K562 (cell line): Measurements from ENCODE around the gene SYVN1. TPM values are rescaled to one million over a fixed set of nuclear protein-coding genes. Genes with fewer than 3 reads are reported as not detected.
A peak's percentile ranks its signal among the peaks of the same experiment; 100 is the strongest.

Experiments used
- ATAC-seq: fragments of 200-7000 bp; cut with Tn5 transposase; 3 replicates; pipeline ENCODE4 v1.9.1; 2020; ENCODE audit warnings: moderate library complexity
- BruUV-seq: library from RNA; stranded (reverse); fragments of 400-500 nt; replicated peaks from 2 replicates; lab custom pipeline; 2021; lab: Mats Ljungman, UMichigan
- CTCF ChIA-PET: fragments of 300-600 bp; formaldehyde crosslinking; extraction: SDS; loops from one replicate; lab custom pipeline; 2021; ENCODE audit warnings: low intra/inter-chr PET ratio; lab: Yijun Ruan, JAX
- POLR2A ChIA-PET: fragments of 300-600, 350-650 bp; sonication (Branson Sonifier 250); formaldehyde crosslinking; extraction: SDS; loops from one replicate; lab custom pipeline; 2021; ENCODE audit warnings: antibody characterized with exemption, inconsistent platforms; lab: Yijun Ruan, JAX
- DNase-seq, 4 experiments: peaks; one replicate each; pipeline versions ENCODE4 v3.0.0 to v3.0.0-alpha.2; 2011 to 2018; ENCODE audit warnings: low spot score in 3 of 4, mixed read lengths in 3 of 4; ENCODE audit errors: extremely low read depth in 1 of 4
- FAIRE-seq: peaks from 2 replicates; lab custom pipeline; 2011; peaks lifted over from hg19 to GRCh38; lab: Jason Lieb, UNC
- H2AFZ ChIP-seq: 2 replicates; pipeline ENCODE4 v1.6.0; 2011; ENCODE audit warnings: low read depth, low read length, control low read depth, inconsistent platforms
- H3K27ac ChIP-seq: fragments of 200-600 bp; 3 replicates; pipeline ENCODE4 v1.8.0; 2011; ENCODE audit warnings: low read depth, mild to moderate bottlenecking, control low read depth, inconsistent platforms, low read length, moderate library complexity, mixed read lengths; ENCODE audit errors: extremely low read depth
- H3K27me3 ChIP-seq, 2 experiments: fragments of 300-600 bp in 1 of 2; 2 replicates in 1 of 2; 3 replicates in 1 of 2; pipeline versions ENCODE4 v1.6.0 to v1.8.0; 2011; ENCODE audit warnings: inconsistent platforms in 2 of 2, low read length in 2 of 2, mild to moderate bottlenecking in 1 of 2, mixed read lengths in 1 of 2, moderate library complexity in 1 of 2; ENCODE audit not compliant: control insufficient read depth in 2 of 2, insufficient read depth in 2 of 2
- H3K36me3 ChIP-seq: fragments of 300-600 bp; 3 replicates; pipeline ENCODE4 v1.8.0; 2011; ENCODE audit warnings: mild to moderate bottlenecking, low read length, inconsistent platforms; ENCODE audit not compliant: control insufficient read depth, insufficient read depth
- H3K4me1 ChIP-seq, 2 experiments: fragments of 200-600 bp in 1 of 2; replicated peaks in 1 of 2; 2 replicates in 1 of 2; 3 replicates in 1 of 2; pipeline versions ENCODE4 v1.5.1 to v1.8.0; 2011; ENCODE audit warnings: inconsistent platforms in 2 of 2, low read length in 2 of 2, mild to moderate bottlenecking in 1 of 2, mixed read lengths in 1 of 2, moderate library complexity in 1 of 2; ENCODE audit not compliant: control insufficient read depth in 2 of 2, insufficient read depth in 2 of 2
- H3K4me2 ChIP-seq: 2 replicates; pipeline ENCODE4 v1.6.1; 2011; ENCODE audit warnings: low read length, control low read depth, inconsistent platforms, mixed read lengths; ENCODE audit not compliant: insufficient read depth
- H3K4me3 ChIP-seq: fragments of 200-600 bp; sonication (generic), shearing (Covaris generic); 2 replicates; pipeline ENCODE4 v1.5.1; 2016; ENCODE audit warnings: control low read depth, inconsistent platforms
- H3K79me2 ChIP-seq: fragments of 200-600 bp; 3 replicates; pipeline ENCODE4 v1.8.0; 2011; ENCODE audit warnings: low read length, inconsistent platforms; ENCODE audit not compliant: control insufficient read depth, insufficient read depth
- H3K9ac ChIP-seq, 2 experiments: 2 replicates each; pipeline versions ENCODE4 v1.6.0 to v1.6.1; 2011; ENCODE audit warnings: low read depth in 2 of 2, low read length in 2 of 2, control low read depth in 1 of 2, inconsistent platforms in 1 of 2, mild to moderate bottlenecking in 1 of 2, mixed read lengths in 1 of 2; ENCODE audit not compliant: insufficient read depth in 1 of 2
- H3K9me1 ChIP-seq: one replicate; pipeline ENCODE4 v1.6.0; 2011; ENCODE audit warnings: inconsistent platforms, mild to moderate bottlenecking, low read length, moderate library complexity; ENCODE audit not compliant: control insufficient read depth, insufficient read depth
- H3K9me3 ChIP-seq: replicated peaks from 2 replicates; pipeline ENCODE4 v1.5.1; 2011; ENCODE audit warnings: low read depth, low read length, inconsistent platforms; ENCODE audit not compliant: control insufficient read depth, insufficient read depth
- H4K20me1 ChIP-seq: replicated peaks from 2 replicates; pipeline ENCODE4 v1.6.1; 2011; ENCODE audit warnings: low read length, inconsistent platforms, mixed read lengths; ENCODE audit not compliant: control insufficient read depth, insufficient read depth
- ARID4B ChIP-seq: sonication (generic); formaldehyde crosslinking; IDR thresholded peaks from 2 replicates; pipeline ENCODE4 v1.8.0; 2022; ENCODE audit warnings: mild to moderate bottlenecking, missing genetic modification reagents
- CREB5 ChIP-seq: fragments of 250-450 bp; sonication (Bioruptor Pico); IDR thresholded peaks from 2 replicates; pipeline ENCODE4 v1.5.0; 2020; ENCODE audit warnings: mild to moderate bottlenecking
- HMGXB4 ChIP-seq: sonication (generic); formaldehyde crosslinking; IDR thresholded peaks from 2 replicates; pipeline ENCODE4 v1.8.1; 2023; ENCODE audit warnings: mild to moderate bottlenecking, missing genetic modification reagents
- SMAD2 ChIP-seq: fragments of 150-350 bp; IDR thresholded peaks from 2 replicates; pipeline ENCODE4 v1.6.1; 2014; ENCODE audit warnings: low read depth, mild to moderate bottlenecking, low read length
- SPI1 ChIP-seq: IDR thresholded peaks from 2 replicates; pipeline ENCODE4 v1.6.1; 2011; ENCODE audit warnings: low read depth, low read length, control low read depth, borderline replicate concordance
- WGBS: fragments of 100-300 bp; shearing (Covaris generic); methylation state at CpG from one replicate; pipeline ENCODE4 v1.1.6; 2016; ENCODE audit warnings: low coverage, mixed read lengths; ENCODE audit not compliant: insufficient coverage; ENCODE audit errors: missing lambda C conversion rate; 5-methylcytosine and 5-hydroxymethylcytosine counted together
- in situ Hi-C: fragments of 300-500 bp; cut with MboI; formaldehyde crosslinking; loops from 4 replicates; pipeline ENCODE4 v1.15.0; 2018; ENCODE audit warnings: inconsistent platforms, mixed read lengths
- intact Hi-C: fragments of 100-400 bp; cut with micrococcal nuclease; formaldehyde crosslinking; loops from 2 replicates; pipeline ENCODE4 v1.14.2; 2022
- polyA plus RNA-seq, 8 experiments: library from polyadenylated mRNA; depleted of rRNA in 4 of 8; stranded (reverse) in 5 of 8; unstranded in 3 of 8; fragments of >200 nt; fragmentation: Nextera tagmentation in 2 of 8; fragmentation: Illumina TruSeq in 1 of 8; extraction: Ambion mirVana in 2 of 8; extraction: Trizol in 1 of 8; gene quantifications; 2 replicates each; pipeline versions ENCODE4 v1.2.1 to v1.2.3, GENCODE V29; 2011 to 2014; ENCODE audit warnings: inconsistent platforms in 1 of 8, missing spikeins in 1 of 8
- total RNA-seq, 7 experiments: library from RNA; depleted of rRNA in 6 of 7; stranded (reverse); fragments of >200 nt in 6 of 7; fragmentation: Illumina TruSeq in 2 of 7; extraction: Trizol in 2 of 7; gene quantifications; 2 replicates each; pipeline versions ENCODE4 v1.2.1 to v1.2.3, GENCODE V29; 2011 to 2021; ENCODE audit warnings: low replicate concordance in 1 of 7

The SYVN1 gene
- total and polyA plus RNA-seq, 9 of the 15 experiments (the other 6 are each of a cell fraction or from before 2014, with no cell fraction given), result 0.41 to 47.4 (median 9.9) TPM

GRCh38 chr11:65086809-65087208, 47.5 kb downstream of the SYVN1 start (continued):
- no peak for TF ChIP-seq ARID4B
- TF ChIP-seq SMAD2, result no peak
- no peak for TF ChIP-seq HMGXB4
- TF ChIP-seq, all 486 proteins: peak for 0

- Histone ChIP-seq H3K27ac (0 out of 3 replicates have a peak overlapping the region, but pooled peaks have one; percentile 90), H2AFZ (no peak overlapping the region), H3K4me3 (no peak overlapping the region; the same call in 1 of the 2 replicates), H3K27me3 (no peaks in the 10 kb centered on the region; a peak in 1 of 5 replicates), H3K9me3 (no peaks in the 10 kb centered on the region), H4K20me1 (no peaks in the 10 kb centered on the region; the same call in 1 of the 2 replicates), H3K4me1 (peaks cover 13 to 20% of the 10 kb centered on the region in 2 experiments), H3K9me1 (no peaks in the 10 kb centered on the region), H3K79me2 (peaks cover 48% of the 10 kb centered on the region), H3K4me2 (peak overlapping the region; percentile 98; the same call in 1 of the 2 replicates), H3K9ac (peak overlapping the region; percentile 96; a peak in 2 of 4 replicates), H3K36me3 (peaks cover 73% of the 10 kb centered on the region)
- no peak for ATAC-seq
- FAIRE-seq, result peak; percentile 65
- in situ Hi-C loops (no loop called here), intact Hi-C loops (no loop called here)
- CTCF ChIA-PET, result no interaction called here
- WGBS, result 89% methylated on average over 4 of the region's 4 CpGs
- POLR2A ChIA-PET, result interaction anchor here (0.6 to 1.5 kb wide), 14 partner anchors 9 to 393 kb away, joined by 3 to 7 read pairs (median 4); partner anchors contain the start of genes TM7SF2 and ZNHIT2
- TF ChIP-seq SPI1 (0 out of 2 replicates have a peak, but pooled peaks have one; percentile 9), CREB5 (CRISPR knock-in tag) (no peak)
- DNase-seq, result no peak
- no TSS peak for BruUV-seq
Measured at GRCh38 chr11:65085446-65085845, 48.9 kb downstream of the SYVN1 start.
